ENCODE measurements around the gene ARHGEF12. TPM values are rescaled to one million over a fixed set of nuclear protein-coding genes. Genes with fewer than 3 reads are reported as not detected.

The ARHGEF12 gene
- total RNA-seq, 1 donor from 2014 or later = 83.1 TPM

- no peaks in the 10 kb centered on the region for H3K79me2 ChIP-seq (ENCODE audit: insufficient read depth, low read length)
- H3K27me3 ChIP-seq (ENCODE audit: insufficient read depth, low read length) = peaks cover 26% of the 10 kb centered on the region
- no peak overlapping the region for H3K4me3 ChIP-seq (ENCODE audit: insufficient read depth, low read depth, low read length)
- peaks cover 2% of the 10 kb centered on the region for H3K4me1 ChIP-seq (ENCODE audit: insufficient read depth, low read length)
- Mint-ChIP-seq H3K36me3 (ENCODE audit: low read depth, unreplicated experiment) (no peaks in the 10 kb centered on the region), H3K4me3 (ENCODE audit: unreplicated experiment) (no peak overlapping the region), H3K27me3 (ENCODE audit: low read depth, unreplicated experiment) (peaks cover 64% of the 10 kb centered on the region), H3K27ac (ENCODE audit: unreplicated experiment) (no peak overlapping the region), H3K4me1 (ENCODE audit: low read depth, unreplicated experiment) (peaks cover 2% of the 10 kb centered on the region), H3K9me3 (ENCODE audit: unreplicated experiment) (no peaks in the 10 kb centered on the region)
- H3K9ac ChIP-seq (ENCODE audit: low read length) = no peak overlapping the region
- no peak overlapping the region for H3K27ac ChIP-seq (ENCODE audit: low read depth, low read length)
- no peak overlapping the region for H2AFZ ChIP-seq (ENCODE audit: low read depth, low read length)
- no peaks in the 10 kb centered on the region for H4K20me1 ChIP-seq (ENCODE audit: insufficient read depth, low read length)
- H3K4me2 ChIP-seq (ENCODE audit: low read length) = no peak overlapping the region
- no peak for TF ChIP-seq EZH2 (IDR thresholded peaks at IDR 0.05; ENCODE audit: insufficient read depth, low read length)
- TF ChIP-seq, protein P1, sequence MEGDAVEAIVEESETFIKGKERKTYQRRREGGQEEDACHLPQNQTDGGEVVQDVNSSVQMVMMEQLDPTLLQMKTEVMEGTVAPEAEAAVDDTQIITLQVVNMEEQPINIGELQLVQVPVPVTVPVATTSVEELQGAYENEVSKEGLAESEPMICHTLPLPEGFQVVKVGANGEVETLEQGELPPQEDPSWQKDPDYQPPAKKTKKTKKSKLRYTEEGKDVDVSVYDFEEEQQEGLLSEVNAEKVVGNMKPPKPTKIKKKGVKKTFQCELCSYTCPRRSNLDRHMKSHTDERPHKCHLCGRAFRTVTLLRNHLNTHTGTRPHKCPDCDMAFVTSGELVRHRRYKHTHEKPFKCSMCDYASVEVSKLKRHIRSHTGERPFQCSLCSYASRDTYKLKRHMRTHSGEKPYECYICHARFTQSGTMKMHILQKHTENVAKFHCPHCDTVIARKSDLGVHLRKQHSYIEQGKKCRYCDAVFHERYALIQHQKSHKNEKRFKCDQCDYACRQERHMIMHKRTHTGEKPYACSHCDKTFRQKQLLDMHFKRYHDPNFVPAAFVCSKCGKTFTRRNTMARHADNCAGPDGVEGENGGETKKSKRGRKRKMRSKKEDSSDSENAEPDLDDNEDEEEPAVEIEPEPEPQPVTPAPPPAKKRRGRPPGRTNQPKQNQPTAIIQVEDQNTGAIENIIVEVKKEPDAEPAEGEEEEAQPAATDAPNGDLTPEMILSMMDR (IDR thresholded peaks at IDR 0.05; ENCODE audit: insufficient read depth, low read depth, low read length) = no peak
- FAIRE-seq = no peak
- no peaks in the 10 kb centered on the region for H3K9me3 ChIP-seq (ENCODE audit: insufficient read depth, low read depth, low read length)
- DNase-seq (ENCODE audit: low read depth) = no peak
- no peaks in the 10 kb centered on the region for H3K36me3 ChIP-seq (ENCODE audit: insufficient read depth, low read length)
Measured at GRCh38 chr11:120298461-120298860, 37.8 kb upstream of the ARHGEF12 start.

DNA sequence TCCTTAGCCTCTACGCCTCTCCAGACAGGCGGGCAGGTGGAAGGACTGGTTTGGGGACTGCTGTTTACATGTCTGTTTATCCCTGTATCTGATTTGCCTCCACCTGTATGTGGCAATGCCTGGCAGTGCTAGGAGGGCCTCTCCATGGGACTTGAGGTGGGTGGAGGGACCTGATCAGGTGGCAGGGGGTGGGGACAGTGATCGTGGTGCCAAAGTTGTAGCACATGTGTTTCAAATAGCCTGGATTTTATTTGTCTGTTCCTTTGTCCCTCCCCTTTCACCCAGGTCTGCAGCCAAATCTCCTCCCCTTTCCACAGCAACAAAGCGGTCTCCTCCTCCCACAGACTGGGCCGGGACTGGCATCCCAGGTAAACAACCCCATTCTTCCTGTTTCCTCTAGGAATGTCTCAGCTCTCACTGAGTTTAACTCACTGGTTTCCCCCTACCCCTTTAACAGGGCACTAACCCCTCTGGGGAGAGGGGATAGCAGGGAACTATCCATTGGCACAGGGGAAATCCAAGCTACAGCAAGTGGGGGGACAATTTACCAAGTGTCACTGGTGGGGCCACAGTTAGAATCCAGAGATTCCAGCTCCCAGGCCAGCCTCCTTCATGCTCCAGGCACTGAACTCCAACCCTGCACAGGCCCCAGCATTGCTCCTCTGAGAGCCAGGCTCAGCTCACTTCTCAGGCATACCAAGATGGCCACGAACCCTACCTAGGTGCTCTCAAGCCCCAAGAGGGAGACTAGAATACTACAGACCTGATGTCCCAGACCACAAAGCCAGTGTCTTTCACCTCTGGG lies 34.0 kb upstream of the ARHGEF12 start:
- Histone ChIP-seq H3K79me2 (ENCODE audit: insufficient read depth, low read length) (no peaks in the 10 kb centered on the region), H4K20me1 (ENCODE audit: insufficient read depth, low read length) (no peaks in the 10 kb centered on the region), H3K27ac (ENCODE audit: low read depth, low read length) (no peak overlapping the region), H2AFZ (ENCODE audit: low read depth, low read length) (no peak overlapping the region), H3K36me3 (ENCODE audit: insufficient read depth, low read length) (no peaks in the 10 kb centered on the region), H3K4me2 (ENCODE audit: low read length) (no peak overlapping the region), H3K4me3 (ENCODE audit: insufficient read depth, low read depth, low read length) (no peak overlapping the region), H3K9ac (ENCODE audit: low read length) (no peak overlapping the region), H3K27me3 (ENCODE audit: insufficient read depth, low read length) (peaks cover 14% of the 10 kb centered on the region), H3K9me3 (ENCODE audit: insufficient read depth, low read depth, low read length) (no peaks in the 10 kb centered on the region), H3K4me1 (ENCODE audit: insufficient read depth, low read length) (peaks cover 23% of the 10 kb centered on the region)
- Mint-ChIP-seq H3K27ac (ENCODE audit: unreplicated experiment) (no peak overlapping the region), H3K27me3 (ENCODE audit: low read depth, unreplicated experiment) (peaks cover 43% of the 10 kb centered on the region), H3K36me3 (ENCODE audit: low read depth, unreplicated experiment) (no peaks in the 10 kb centered on the region), H3K4me3 (ENCODE audit: unreplicated experiment) (no peak overlapping the region), H3K9me3 (ENCODE audit: unreplicated experiment) (no peaks in the 10 kb centered on the region), H3K4me1 (ENCODE audit: low read depth, unreplicated experiment) (peaks cover 25% of the 10 kb centered on the region)
- DNase-seq (ENCODE audit: low read depth) (no peak), FAIRE-seq (no peak)
- TF ChIP-seq EZH2 (IDR thresholded peaks at IDR 0.05; ENCODE audit: insufficient read depth, low read length) = no peak
- TF ChIP-seq, protein P1 (IDR thresholded peaks at IDR 0.05; ENCODE audit: insufficient read depth, low read depth, low read length) = no peak
